DMS79 (cell line): Measurements from ENCODE around the gene KRTAP10-3.

ENCODE experiments used
- DNase-seq: peaks from one replicate; lab custom pipeline; 2025; lab: John Stamatoyannopoulos, UW

The KRTAP10-3 gene

GRCh38 chr21:44515359-44516165, 43.0 kb downstream of the KRTAP10-3 start:
- no peak for DNase-seq

GRCh38 chr21:44514746-44515358, 43.7 kb downstream of the KRTAP10-3 start:
- DNase-seq: no peak

GRCh38 chr21:44514218-44514520, 44.4 kb downstream of the KRTAP10-3 start:
- DNase-seq: no peak

- peak; percentile 82 for DNase-seq
Measured at GRCh38 chr21:44513389-44514217, 45.0 kb downstream of the KRTAP10-3 start.

GRCh38 chr21:44512496-44513388, 45.9 kb downstream of the KRTAP10-3 start:
- no peak for DNase-seq

GRCh38 chr21:44511938-44512275, 46.7 kb downstream of the KRTAP10-3 start:
- DNase-seq: no peak

GRCh38 chr21:44511219-44511937, 47.2 kb downstream of the KRTAP10-3 start:
- DNase-seq: no peak

GRCh38 chr21:44510508-44511218, 47.9 kb downstream of the KRTAP10-3 start:
- no peak for DNase-seq

- DNase-seq: no peak
Measured at GRCh38 chr21:44510109-44510507, 48.5 kb downstream of the KRTAP10-3 start.

- DNase-seq: peak; percentile 13
Measured at GRCh38 chr21:44509539-44509938, 49.1 kb downstream of the KRTAP10-3 start.

- DNase-seq: no peak
Measured at GRCh38 chr21:44508711-44509445, 49.7 kb downstream of the KRTAP10-3 start.

GRCh38 chr21:44508426-44508710, 50.2 kb downstream of the KRTAP10-3 start:
- no peak for DNase-seq
